Ishikawa (cell line): Measurements from ENCODE around the gene PEMT.

ENCODE experiments used
- CEBPB ChIP-seq: IDR thresholded peaks from 2 replicates; pipeline ENCODE4 v1.6.1; 2012
- CREB1 ChIP-seq: IDR thresholded peaks from 2 replicates; pipeline ENCODE4 v1.6.1; 2012; ENCODE audit warnings: low read depth
- EP300 ChIP-seq: IDR thresholded peaks from 2 replicates; pipeline ENCODE4 v1.6.1; 2012; ENCODE audit warnings: borderline replicate concordance
- RAD21 ChIP-seq: IDR thresholded peaks from 2 replicates; pipeline ENCODE4 v1.6.1; 2012; ENCODE audit warnings: low read depth
- YY1 ChIP-seq: IDR thresholded peaks from 2 replicates; pipeline ENCODE4 v1.6.1; 2012; ENCODE audit warnings: low read depth
- TF ChIP-seq, protein P1 (sequence below): IDR thresholded peaks from 2 replicates; pipeline ENCODE4 v1.6.1; 2012
- TF ChIP-seq, protein P2 (sequence below): IDR thresholded peaks from 2 replicates; pipeline ENCODE4 v1.6.1; 2012; ENCODE audit warnings: low read depth, mild to moderate bottlenecking

DNA sequence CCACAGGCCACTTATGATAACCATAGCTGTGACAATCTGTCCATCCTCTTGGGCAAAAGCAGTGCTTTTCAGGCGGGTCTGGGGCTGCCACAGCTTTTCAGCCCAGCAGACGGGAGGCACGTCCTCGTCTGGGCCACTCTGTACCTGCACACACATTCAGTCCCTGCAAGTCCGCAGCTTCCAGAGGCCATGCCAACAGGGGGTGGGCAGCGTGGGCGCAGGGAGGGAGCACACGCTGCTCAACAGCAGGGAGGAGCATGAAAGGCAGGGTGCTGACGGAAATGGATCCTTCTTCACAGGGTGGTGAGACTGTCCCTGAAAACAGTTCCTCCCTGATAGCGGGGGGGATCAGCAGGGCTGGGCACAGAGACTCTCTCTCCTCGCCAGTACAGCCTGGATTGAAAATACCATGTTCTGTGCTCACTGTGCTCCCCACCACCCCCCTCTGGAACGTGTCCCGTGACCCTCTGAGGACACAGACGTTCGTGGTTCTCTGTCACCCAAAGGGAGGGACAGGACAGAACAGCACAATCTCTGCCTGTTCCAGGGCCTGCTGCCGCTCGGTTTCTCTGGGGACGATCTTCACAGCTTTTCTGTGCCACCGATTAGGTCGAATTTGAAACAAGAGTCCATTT, 41.7 kb downstream of the PEMT start:
- TF ChIP-seq EP300: no peak
- TF ChIP-seq YY1: no peak
- no peak for TF ChIP-seq RAD21
- no peak for TF ChIP-seq CEBPB
- no peak for TF ChIP-seq CREB1
- TF ChIP-seq, protein P1, sequence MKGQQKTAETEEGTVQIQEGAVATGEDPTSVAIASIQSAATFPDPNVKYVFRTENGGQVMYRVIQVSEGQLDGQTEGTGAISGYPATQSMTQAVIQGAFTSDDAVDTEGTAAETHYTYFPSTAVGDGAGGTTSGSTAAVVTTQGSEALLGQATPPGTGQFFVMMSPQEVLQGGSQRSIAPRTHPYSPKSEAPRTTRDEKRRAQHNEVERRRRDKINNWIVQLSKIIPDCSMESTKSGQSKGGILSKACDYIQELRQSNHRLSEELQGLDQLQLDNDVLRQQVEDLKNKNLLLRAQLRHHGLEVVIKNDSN: no peak
- TF ChIP-seq, protein P2, sequence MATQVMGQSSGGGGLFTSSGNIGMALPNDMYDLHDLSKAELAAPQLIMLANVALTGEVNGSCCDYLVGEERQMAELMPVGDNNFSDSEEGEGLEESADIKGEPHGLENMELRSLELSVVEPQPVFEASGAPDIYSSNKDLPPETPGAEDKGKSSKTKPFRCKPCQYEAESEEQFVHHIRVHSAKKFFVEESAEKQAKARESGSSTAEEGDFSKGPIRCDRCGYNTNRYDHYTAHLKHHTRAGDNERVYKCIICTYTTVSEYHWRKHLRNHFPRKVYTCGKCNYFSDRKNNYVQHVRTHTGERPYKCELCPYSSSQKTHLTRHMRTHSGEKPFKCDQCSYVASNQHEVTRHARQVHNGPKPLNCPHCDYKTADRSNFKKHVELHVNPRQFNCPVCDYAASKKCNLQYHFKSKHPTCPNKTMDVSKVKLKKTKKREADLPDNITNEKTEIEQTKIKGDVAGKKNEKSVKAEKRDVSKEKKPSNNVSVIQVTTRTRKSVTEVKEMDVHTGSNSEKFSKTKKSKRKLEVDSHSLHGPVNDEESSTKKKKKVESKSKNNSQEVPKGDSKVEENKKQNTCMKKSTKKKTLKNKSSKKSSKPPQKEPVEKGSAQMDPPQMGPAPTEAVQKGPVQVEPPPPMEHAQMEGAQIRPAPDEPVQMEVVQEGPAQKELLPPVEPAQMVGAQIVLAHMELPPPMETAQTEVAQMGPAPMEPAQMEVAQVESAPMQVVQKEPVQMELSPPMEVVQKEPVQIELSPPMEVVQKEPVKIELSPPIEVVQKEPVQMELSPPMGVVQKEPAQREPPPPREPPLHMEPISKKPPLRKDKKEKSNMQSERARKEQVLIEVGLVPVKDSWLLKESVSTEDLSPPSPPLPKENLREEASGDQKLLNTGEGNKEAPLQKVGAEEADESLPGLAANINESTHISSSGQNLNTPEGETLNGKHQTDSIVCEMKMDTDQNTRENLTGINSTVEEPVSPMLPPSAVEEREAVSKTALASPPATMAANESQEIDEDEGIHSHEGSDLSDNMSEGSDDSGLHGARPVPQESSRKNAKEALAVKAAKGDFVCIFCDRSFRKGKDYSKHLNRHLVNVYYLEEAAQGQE: no peak
